ENCODE measurements around the gene SELP. TPM values are rescaled to one million over a fixed set of nuclear protein-coding genes. Genes with fewer than 3 reads are reported as not detected.
"Not testable (repeated sequence)": the region's sequence is repeated elsewhere in the genome, so short reads cannot be mapped to it uniquely, and the experiment has no call there.

The SELP gene
- total RNA-seq, 1 donor from 2014 or later, result not detected

DNA sequence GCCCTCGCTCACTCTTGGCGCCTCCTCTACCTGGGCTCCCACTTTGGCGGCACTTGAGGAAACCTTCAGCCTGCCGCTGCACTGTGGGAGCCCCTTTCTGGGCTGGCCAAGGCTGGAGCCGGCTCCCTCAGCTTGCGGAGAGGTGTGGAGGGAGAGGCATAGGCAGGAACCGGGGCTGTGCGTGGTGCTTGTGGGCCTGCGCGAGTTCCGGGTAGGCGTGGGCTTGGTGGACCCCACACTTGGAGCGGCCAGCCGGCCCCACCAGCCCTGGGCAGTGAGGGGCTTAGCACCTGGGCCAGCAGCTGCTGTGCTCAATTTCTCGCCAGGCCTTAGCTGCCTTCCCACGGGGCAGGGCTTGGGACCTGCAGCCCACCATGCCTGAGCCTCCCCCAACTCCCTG, 31.1 kb upstream of the SELP start:
- DNase-seq (ENCODE audit: extremely low spot score, unreplicated experiment); H3K36me3 Mint-ChIP-seq (ENCODE audit: unreplicated experiment); H3K27ac Mint-ChIP-seq (ENCODE audit: unreplicated experiment); H3K27me3 Mint-ChIP-seq (ENCODE audit: unreplicated experiment); H3K9me3 Mint-ChIP-seq (ENCODE audit: unreplicated experiment); H3K4me3 Mint-ChIP-seq (ENCODE audit: unreplicated experiment); H3K4me1 Mint-ChIP-seq (ENCODE audit: unreplicated experiment): not testable (repeated sequence)

DNA sequence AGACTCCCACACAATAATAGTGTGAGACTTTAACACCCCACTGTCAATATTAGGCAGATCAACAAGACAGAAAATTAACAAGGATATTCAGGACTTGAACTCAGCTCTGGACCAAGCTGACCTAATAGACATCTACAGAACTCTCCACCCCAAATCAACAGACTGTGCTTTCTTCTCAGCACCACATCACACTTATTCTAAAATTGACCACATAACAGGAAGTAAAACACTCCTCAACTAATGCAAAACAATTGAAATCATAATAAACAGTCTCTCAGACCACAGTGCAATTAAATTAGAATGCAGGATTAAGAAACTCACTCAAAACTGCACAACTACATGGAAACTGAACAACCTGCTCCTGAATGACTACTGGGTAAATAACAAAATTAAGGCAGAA, 28.9 kb upstream of the SELP start:
- not testable (repeated sequence) for H3K27ac Mint-ChIP-seq (ENCODE audit: unreplicated experiment); H3K27me3 Mint-ChIP-seq (ENCODE audit: unreplicated experiment); H3K4me3 Mint-ChIP-seq (ENCODE audit: unreplicated experiment); H3K36me3 Mint-ChIP-seq (ENCODE audit: unreplicated experiment); H3K9me3 Mint-ChIP-seq (ENCODE audit: unreplicated experiment); H3K4me1 Mint-ChIP-seq (ENCODE audit: unreplicated experiment); DNase-seq (ENCODE audit: extremely low spot score, unreplicated experiment)

DNA sequence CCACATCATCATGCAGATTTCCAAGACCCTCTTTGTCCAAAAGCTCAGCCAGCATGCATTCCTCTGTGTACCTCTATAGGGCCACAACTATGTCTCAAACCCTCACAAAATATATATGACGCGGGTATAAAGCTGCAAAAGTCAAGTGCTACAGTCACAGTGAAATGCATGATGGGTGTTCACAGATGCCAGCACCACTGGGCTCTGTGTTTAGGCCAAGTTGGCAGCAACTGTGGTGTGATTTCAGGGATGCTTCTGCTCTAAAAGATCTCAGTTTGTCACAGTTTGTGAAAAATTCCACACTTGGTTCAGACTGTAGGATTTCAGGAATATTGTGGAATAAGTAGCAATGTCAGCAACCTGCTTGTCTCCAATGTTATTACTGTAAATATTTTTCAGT, 23.9 kb upstream of the SELP start:
- Mint-ChIP-seq H3K36me3 (ENCODE audit: unreplicated experiment) (no peaks in the 10 kb centered on the region), H3K4me1 (ENCODE audit: unreplicated experiment) (no peaks in the 10 kb centered on the region), H3K27ac (ENCODE audit: unreplicated experiment) (no peak overlapping the region), H3K27me3 (ENCODE audit: unreplicated experiment) (peaks cover 7% of the 10 kb centered on the region), H3K9me3 (ENCODE audit: unreplicated experiment) (no peaks in the 10 kb centered on the region), H3K4me3 (ENCODE audit: unreplicated experiment) (no peak overlapping the region)
- DNase-seq (ENCODE audit: extremely low spot score, unreplicated experiment), result no peak
- TF ChIP-seq, protein P1, sequence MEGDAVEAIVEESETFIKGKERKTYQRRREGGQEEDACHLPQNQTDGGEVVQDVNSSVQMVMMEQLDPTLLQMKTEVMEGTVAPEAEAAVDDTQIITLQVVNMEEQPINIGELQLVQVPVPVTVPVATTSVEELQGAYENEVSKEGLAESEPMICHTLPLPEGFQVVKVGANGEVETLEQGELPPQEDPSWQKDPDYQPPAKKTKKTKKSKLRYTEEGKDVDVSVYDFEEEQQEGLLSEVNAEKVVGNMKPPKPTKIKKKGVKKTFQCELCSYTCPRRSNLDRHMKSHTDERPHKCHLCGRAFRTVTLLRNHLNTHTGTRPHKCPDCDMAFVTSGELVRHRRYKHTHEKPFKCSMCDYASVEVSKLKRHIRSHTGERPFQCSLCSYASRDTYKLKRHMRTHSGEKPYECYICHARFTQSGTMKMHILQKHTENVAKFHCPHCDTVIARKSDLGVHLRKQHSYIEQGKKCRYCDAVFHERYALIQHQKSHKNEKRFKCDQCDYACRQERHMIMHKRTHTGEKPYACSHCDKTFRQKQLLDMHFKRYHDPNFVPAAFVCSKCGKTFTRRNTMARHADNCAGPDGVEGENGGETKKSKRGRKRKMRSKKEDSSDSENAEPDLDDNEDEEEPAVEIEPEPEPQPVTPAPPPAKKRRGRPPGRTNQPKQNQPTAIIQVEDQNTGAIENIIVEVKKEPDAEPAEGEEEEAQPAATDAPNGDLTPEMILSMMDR (IDR thresholded peaks at IDR 0.05), result no peak

DNA sequence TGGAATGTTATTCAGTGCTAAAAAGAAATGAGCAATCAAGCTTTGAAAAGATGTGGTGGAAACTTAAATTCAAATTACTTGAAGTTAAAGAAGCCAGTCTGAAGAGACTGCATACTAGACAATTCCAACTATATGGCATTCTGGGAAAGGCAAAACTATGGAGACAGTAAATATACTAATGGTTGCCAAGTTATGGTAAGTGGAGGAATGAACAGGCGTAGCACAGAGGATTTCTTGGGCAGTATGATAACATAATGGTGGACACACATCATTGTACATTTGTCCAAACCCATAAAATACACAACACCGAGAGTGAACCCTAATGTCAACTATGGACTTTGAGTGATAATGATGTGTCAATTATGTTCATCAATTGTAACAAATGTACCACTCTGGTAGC, 21.1 kb upstream of the SELP start:
- Mint-ChIP-seq H3K27me3 (ENCODE audit: unreplicated experiment) (peaks cover 16% of the 10 kb centered on the region), H3K4me1 (ENCODE audit: unreplicated experiment) (no peaks in the 10 kb centered on the region), H3K27ac (ENCODE audit: unreplicated experiment) (no peak overlapping the region), H3K4me3 (ENCODE audit: unreplicated experiment) (no peak overlapping the region), H3K9me3 (ENCODE audit: unreplicated experiment) (no peaks in the 10 kb centered on the region), H3K36me3 (ENCODE audit: unreplicated experiment) (no peaks in the 10 kb centered on the region)
- TF ChIP-seq, protein P1 (IDR thresholded peaks at IDR 0.05), result no peak
- DNase-seq (ENCODE audit: extremely low spot score, unreplicated experiment), result no peak

DNA sequence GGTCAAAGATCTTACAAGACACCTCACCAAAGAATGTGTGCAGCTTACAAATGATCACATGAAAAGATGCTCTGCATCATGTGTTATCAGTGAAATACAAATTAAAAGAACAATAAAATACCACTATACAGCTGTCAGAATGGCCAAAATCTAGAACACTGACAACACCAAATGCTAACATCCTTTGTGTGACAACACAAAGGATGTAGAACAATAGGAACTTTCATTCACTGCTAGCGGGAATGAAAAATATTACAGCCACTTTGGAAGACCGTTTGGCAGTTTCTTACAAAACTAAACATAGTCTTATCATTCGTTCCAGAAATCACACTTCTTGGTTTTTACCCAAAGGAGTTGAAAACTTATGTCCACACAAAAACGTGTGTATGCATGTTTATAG, 20.6 kb upstream of the SELP start:
- Mint-ChIP-seq H3K27ac (ENCODE audit: unreplicated experiment) (no peak overlapping the region), H3K9me3 (ENCODE audit: unreplicated experiment) (no peaks in the 10 kb centered on the region)

DNA sequence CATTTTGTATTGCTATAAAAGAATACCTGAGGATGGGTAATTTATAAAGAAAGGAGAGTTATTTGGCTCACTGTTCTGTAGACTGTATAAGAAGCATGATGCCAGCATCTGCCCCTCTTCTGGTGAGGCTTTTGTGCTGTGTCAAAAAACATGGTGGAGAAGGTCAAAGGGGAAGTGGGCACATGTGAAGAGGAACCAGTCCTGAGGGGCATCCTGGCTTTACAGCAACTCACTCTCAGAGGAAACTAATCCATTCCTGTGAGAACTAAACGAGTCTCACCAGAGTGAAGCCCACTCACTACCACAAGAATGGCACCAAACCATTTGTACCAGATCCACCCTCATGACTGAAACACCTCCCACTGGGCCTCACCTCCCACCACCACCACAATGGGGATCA, 18.8 kb upstream of the SELP start:
- Mint-ChIP-seq H3K27me3 (ENCODE audit: unreplicated experiment) (peaks cover 14% of the 10 kb centered on the region), H3K27ac (ENCODE audit: unreplicated experiment) (no peak overlapping the region)
- TF ChIP-seq, protein P1 (IDR thresholded peaks at IDR 0.05), result no peak

More for the DNA sequence above, 20.6 kb upstream of the SELP start:
- no peaks in the 10 kb centered on the region for H3K4me1 Mint-ChIP-seq (ENCODE audit: unreplicated experiment)
- peaks cover 16% of the 10 kb centered on the region for H3K27me3 Mint-ChIP-seq (ENCODE audit: unreplicated experiment)
- TF ChIP-seq, protein P1 (IDR thresholded peaks at IDR 0.05), result no peak
- no peaks in the 10 kb centered on the region for H3K36me3 Mint-ChIP-seq (ENCODE audit: unreplicated experiment)
- no peak for DNase-seq (ENCODE audit: extremely low spot score, unreplicated experiment)
- no peak overlapping the region for H3K4me3 Mint-ChIP-seq (ENCODE audit: unreplicated experiment)

More for the DNA sequence above, 18.8 kb upstream of the SELP start:
- no peak for DNase-seq (ENCODE audit: extremely low spot score, unreplicated experiment)
- H3K4me1 Mint-ChIP-seq (ENCODE audit: unreplicated experiment), result no peaks in the 10 kb centered on the region
- no peaks in the 10 kb centered on the region for H3K36me3 Mint-ChIP-seq (ENCODE audit: unreplicated experiment)
- H3K9me3 Mint-ChIP-seq (ENCODE audit: unreplicated experiment), result no peaks in the 10 kb centered on the region
- no peak overlapping the region for H3K4me3 Mint-ChIP-seq (ENCODE audit: unreplicated experiment)
